ENCODE data around the gene SHISA8. TPM values are rescaled to one million over a fixed set of nuclear protein-coding genes. Genes with fewer than 3 reads are reported as not detected.

SHISA8 gene
- total and polyA plus RNA-seq, 2 donors = 0.19 to 2.9 TPM

- 93% methylated on average over 4 of the region's 4 CpGs for WGBS
- no peak overlapping the region for H3K4me3 ChIP-seq (ENCODE audit: low read length in 2 of 2)
- DNase-seq (ENCODE audit: low read depth in 6 of 9, low spot score in 9 of 9) = no peak
Observed at GRCh38 chr22:41935015-41935351, 20.1 kb upstream of the SHISA8 start.

GRCh38 chr22:41934284-41935014, 19.6 kb upstream of the SHISA8 start:
- whole genome bisulfite sequencing = 97% methylated on average over 17 of the region's 17 CpGs
- H3K36me3 ChIP-seq (ENCODE audit: control insufficient read depth in 2 of 2, insufficient read depth in 2 of 2, low read length in 1 of 2) = peaks cover 29 to 31% of the 10 kb centered on the region in 2 donors
- no peak for DNase-seq (ENCODE audit: low read depth in 6 of 9, low spot score in 9 of 9)

More at GRCh38 chr22:41935015-41935351, 20.1 kb upstream of the SHISA8 start:
- Histone ChIP-seq H3K36me3 (ENCODE audit: control insufficient read depth in 2 of 2, insufficient read depth in 2 of 2, low read length in 1 of 2) (peaks cover 33% of the 10 kb centered on the region in 2 donors), H3K27me3 (ENCODE audit: control insufficient read depth in 2 of 2, insufficient read depth in 1 of 2, low read length in 1 of 2) (no peaks in the 10 kb centered on the region), H3K27ac (ENCODE audit: low read depth in 1 of 2, low read length in 1 of 2) (no peak overlapping the region), H3K9me3 (ENCODE audit: control insufficient read depth in 2 of 2, insufficient read depth in 1 of 2, low read length in 1 of 2) (no peaks in the 10 kb centered on the region), H3K4me1 (ENCODE audit: control insufficient read depth in 2 of 2, insufficient read depth in 2 of 2, low read length in 2 of 2) (peaks cover 0 to 16% of the 10 kb centered on the region in 2 donors)

GRCh38 chr22:41933411-41934177, 18.7 kb upstream of the SHISA8 start:
- Histone ChIP-seq H3K9me3 (ENCODE audit: control insufficient read depth in 2 of 2, insufficient read depth in 1 of 2, low read length in 1 of 2) (peaks cover 0 to 3% of the 10 kb centered on the region in 2 donors), H3K27me3 (ENCODE audit: control insufficient read depth in 2 of 2, insufficient read depth in 1 of 2, low read length in 1 of 2) (peaks cover 0 to 5% of the 10 kb centered on the region in 2 donors), H3K36me3 (ENCODE audit: control insufficient read depth in 2 of 2, insufficient read depth in 2 of 2, low read length in 1 of 2) (peaks cover 21 to 24% of the 10 kb centered on the region in 2 donors), H3K27ac (ENCODE audit: low read depth in 1 of 2, low read length in 1 of 2) (no peak overlapping the region), H3K4me1 (ENCODE audit: control insufficient read depth in 2 of 2, insufficient read depth in 2 of 2, low read length in 2 of 2) (peaks cover 2 to 17% of the 10 kb centered on the region in 2 donors), H3K4me3 (ENCODE audit: low read length in 2 of 2) (no peak overlapping the region)
- 55% methylated on average over 16 of the region's 16 CpGs for whole genome bisulfite sequencing
- DNase-seq (ENCODE audit: low read depth in 6 of 9, low spot score in 9 of 9) = peak in 1 of 9 donors; percentile 40

More at GRCh38 chr22:41934284-41935014, 19.6 kb upstream of the SHISA8 start:
- Histone ChIP-seq H3K4me1 (ENCODE audit: control insufficient read depth in 2 of 2, insufficient read depth in 2 of 2, low read length in 2 of 2) (peaks cover 0 to 14% of the 10 kb centered on the region in 2 donors), H3K4me3 (ENCODE audit: low read length in 2 of 2) (no peak overlapping the region), H3K27ac (ENCODE audit: low read depth in 1 of 2, low read length in 1 of 2) (no peak overlapping the region), H3K9me3 (ENCODE audit: control insufficient read depth in 2 of 2, insufficient read depth in 1 of 2, low read length in 1 of 2) (no peaks in the 10 kb centered on the region), H3K27me3 (ENCODE audit: control insufficient read depth in 2 of 2, insufficient read depth in 1 of 2, low read length in 1 of 2) (no peaks in the 10 kb centered on the region)

GRCh38 chr22:41932353-41932752, 17.5 kb upstream of the SHISA8 start:
- 97% methylated on average over 12 of the region's 12 CpGs for WGBS
- no peak for DNase-seq (ENCODE audit: low read depth in 6 of 9, low spot score in 9 of 9)
- peaks cover 2 to 26% of the 10 kb centered on the region in 2 donors for H3K4me1 ChIP-seq (ENCODE audit: control insufficient read depth in 2 of 2, insufficient read depth in 2 of 2, low read length in 2 of 2)

GRCh38 chr22:41931701-41932269, 16.9 kb upstream of the SHISA8 start:
- Histone ChIP-seq H3K4me1 (ENCODE audit: control insufficient read depth in 2 of 2, insufficient read depth in 2 of 2, low read length in 2 of 2) (peaks cover 2 to 31% of the 10 kb centered on the region in 2 donors), H3K27me3 (ENCODE audit: control insufficient read depth in 2 of 2, insufficient read depth in 1 of 2, low read length in 1 of 2) (peaks cover 3 to 23% of the 10 kb centered on the region in 2 donors), H3K4me3 (ENCODE audit: low read length in 2 of 2) (no peak overlapping the region), H3K27ac (ENCODE audit: low read depth in 1 of 2, low read length in 1 of 2) (no peak overlapping the region), H3K36me3 (ENCODE audit: control insufficient read depth in 2 of 2, insufficient read depth in 2 of 2, low read length in 1 of 2) (peaks cover 9 to 19% of the 10 kb centered on the region in 2 donors), H3K9me3 (ENCODE audit: control insufficient read depth in 2 of 2, insufficient read depth in 1 of 2, low read length in 1 of 2) (peaks cover 0 to 3% of the 10 kb centered on the region in 2 donors)
- no peak for DNase-seq (ENCODE audit: low read depth in 6 of 9, low spot score in 9 of 9)
- 95% methylated on average over 10 of the region's 10 CpGs for WGBS

More at GRCh38 chr22:41932353-41932752, 17.5 kb upstream of the SHISA8 start:
- Histone ChIP-seq H3K4me3 (ENCODE audit: low read length in 2 of 2) (no peak overlapping the region), H3K9me3 (ENCODE audit: control insufficient read depth in 2 of 2, insufficient read depth in 1 of 2, low read length in 1 of 2) (peaks cover 0 to 3% of the 10 kb centered on the region in 2 donors), H3K27ac (ENCODE audit: low read depth in 1 of 2, low read length in 1 of 2) (no peak overlapping the region), H3K36me3 (ENCODE audit: control insufficient read depth in 2 of 2, insufficient read depth in 2 of 2, low read length in 1 of 2) (peaks cover 14 to 22% of the 10 kb centered on the region in 2 donors), H3K27me3 (ENCODE audit: control insufficient read depth in 2 of 2, insufficient read depth in 1 of 2, low read length in 1 of 2) (peaks cover 0 to 17% of the 10 kb centered on the region in 2 donors)

GRCh38 chr22:41929418-41929810, 14.5 kb upstream of the SHISA8 start:
- Histone ChIP-seq H3K4me1 (ENCODE audit: control insufficient read depth in 2 of 2, insufficient read depth in 2 of 2, low read length in 2 of 2) (peaks cover 2 to 39% of the 10 kb centered on the region in 2 donors), H3K36me3 (ENCODE audit: control insufficient read depth in 2 of 2, insufficient read depth in 2 of 2, low read length in 1 of 2) (peaks cover 3% of the 10 kb centered on the region in 2 donors), H3K9me3 (ENCODE audit: control insufficient read depth in 2 of 2, insufficient read depth in 1 of 2, low read length in 1 of 2) (peaks cover 0 to 3% of the 10 kb centered on the region in 2 donors), H3K27me3 (ENCODE audit: control insufficient read depth in 2 of 2, insufficient read depth in 1 of 2, low read length in 1 of 2) (peaks cover 21 to 43% of the 10 kb centered on the region in 2 donors), H3K27ac (ENCODE audit: low read depth in 1 of 2, low read length in 1 of 2) (no peak overlapping the region), H3K4me3 (ENCODE audit: low read length in 2 of 2) (no peak overlapping the region)
- 94% methylated on average over 8 of the region's 8 CpGs for WGBS
- DNase-seq (ENCODE audit: low read depth in 6 of 9, low spot score in 9 of 9) = no peak

- peaks cover 3% of the 10 kb centered on the region in 2 donors for H3K36me3 ChIP-seq (ENCODE audit: control insufficient read depth in 2 of 2, insufficient read depth in 2 of 2, low read length in 1 of 2)
- peaks cover 2 to 35% of the 10 kb centered on the region in 2 donors for H3K4me1 ChIP-seq (ENCODE audit: control insufficient read depth in 2 of 2, insufficient read depth in 2 of 2, low read length in 2 of 2)
- no peak overlapping the region for H3K4me3 ChIP-seq (ENCODE audit: low read length in 2 of 2)
- H3K27ac ChIP-seq (ENCODE audit: low read depth in 1 of 2, low read length in 1 of 2) = no peak overlapping the region
- 78% methylated on average over 14 of the region's 14 CpGs for WGBS
- peaks cover 0 to 3% of the 10 kb centered on the region in 2 donors for H3K9me3 ChIP-seq (ENCODE audit: control insufficient read depth in 2 of 2, insufficient read depth in 1 of 2, low read length in 1 of 2)
- DNase-seq (ENCODE audit: low read depth in 6 of 9, low spot score in 9 of 9) = no peak
- peaks cover 21 to 47% of the 10 kb centered on the region in 2 donors for H3K27me3 ChIP-seq (ENCODE audit: control insufficient read depth in 2 of 2, insufficient read depth in 1 of 2, low read length in 1 of 2)
Observed at GRCh38 chr22:41928593-41929417, 13.9 kb upstream of the SHISA8 start.

- 92% methylated on average over 6 of the region's 6 CpGs for WGBS
- H3K4me1 ChIP-seq (ENCODE audit: control insufficient read depth in 2 of 2, insufficient read depth in 2 of 2, low read length in 2 of 2) = peaks cover 2 to 30% of the 10 kb centered on the region in 2 donors
- H3K27me3 ChIP-seq (ENCODE audit: control insufficient read depth in 2 of 2, insufficient read depth in 1 of 2, low read length in 1 of 2) = peaks cover 21 to 57% of the 10 kb centered on the region in 2 donors
- H3K4me3 ChIP-seq (ENCODE audit: low read length in 2 of 2) = no peak overlapping the region
- H3K36me3 ChIP-seq (ENCODE audit: control insufficient read depth in 2 of 2, insufficient read depth in 2 of 2, low read length in 1 of 2) = peaks cover 3% of the 10 kb centered on the region in 2 donors
- peaks cover 0 to 3% of the 10 kb centered on the region in 2 donors for H3K9me3 ChIP-seq (ENCODE audit: control insufficient read depth in 2 of 2, insufficient read depth in 1 of 2, low read length in 1 of 2)
- no peak for DNase-seq (ENCODE audit: low read depth in 6 of 9, low spot score in 9 of 9)
- H3K27ac ChIP-seq (ENCODE audit: low read depth in 1 of 2, low read length in 1 of 2) = no peak overlapping the region
Observed at GRCh38 chr22:41927813-41928212, 12.9 kb upstream of the SHISA8 start.
